Activated CD4-positive, alpha-beta T cell treated with anti-CD3 and anti-CD28 coated beads for 24 hours (primary cell): ENCODE measurements around the gene TMSB15A.
"Not testable (repeated sequence)": the region's sequence is repeated elsewhere in the genome, so short reads cannot be mapped to it uniquely, and the experiment has no call there.

ENCODE experiments used
- DNase-seq, 2 donors: peaks; one replicate each; pipeline ENCODE4 v3.0.0-alpha.2; 2020; ENCODE audit warnings: low read depth in 2 of 2

TMSB15A gene

DNA sequence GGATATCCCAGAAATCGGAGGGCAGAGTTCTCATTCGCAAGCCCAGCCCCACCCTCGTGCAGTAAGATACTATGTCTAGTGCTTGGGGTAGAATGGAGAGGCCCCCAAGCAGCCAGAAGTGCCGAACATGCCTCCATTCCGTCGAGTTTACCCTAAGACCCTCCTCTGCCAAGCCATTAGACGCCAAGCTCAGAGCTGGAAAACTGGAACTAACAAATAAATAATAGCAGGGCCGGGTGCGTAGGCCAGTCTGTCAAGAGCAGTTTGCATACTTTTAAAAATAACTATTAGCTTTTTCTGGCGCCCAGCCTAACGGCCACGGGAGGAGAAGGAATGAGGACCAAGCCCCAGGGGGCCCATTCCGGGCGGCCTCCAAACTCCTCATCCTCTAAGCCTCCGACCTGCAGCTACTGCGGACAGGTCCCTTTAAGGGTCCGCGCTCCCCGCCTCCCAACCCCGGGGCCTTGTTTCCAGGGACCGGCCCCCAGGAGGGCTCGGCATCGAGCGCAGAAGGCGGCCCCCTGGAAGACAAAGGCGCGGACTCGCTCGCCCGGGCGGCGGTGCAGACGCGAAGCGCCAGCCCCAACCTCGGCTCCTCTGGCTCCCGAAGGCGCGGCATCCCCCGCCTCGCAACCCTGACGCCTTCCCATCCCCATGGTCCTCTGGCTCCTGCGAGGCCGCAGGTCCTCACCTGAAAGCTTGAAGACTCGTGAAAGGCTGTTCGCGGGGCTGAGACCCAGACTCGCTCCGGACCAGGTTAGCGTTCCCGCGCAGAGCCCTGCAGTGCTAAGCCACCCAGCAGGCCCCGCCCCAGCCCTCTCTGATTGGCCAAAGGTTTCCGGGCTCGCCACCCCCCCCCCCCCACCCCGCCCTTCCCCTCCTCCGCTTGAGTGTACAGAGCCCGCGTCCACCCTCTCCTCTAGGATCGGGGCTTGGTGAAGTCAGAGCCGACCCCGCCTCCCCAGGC lies at the start of gene TMSB15A:
Gene TMSB15A (minus strand): TSS at position 765 of the 967 bp plus-strand sequence.
- peak; percentile 24 to 52 for DNase-seq

DNA sequence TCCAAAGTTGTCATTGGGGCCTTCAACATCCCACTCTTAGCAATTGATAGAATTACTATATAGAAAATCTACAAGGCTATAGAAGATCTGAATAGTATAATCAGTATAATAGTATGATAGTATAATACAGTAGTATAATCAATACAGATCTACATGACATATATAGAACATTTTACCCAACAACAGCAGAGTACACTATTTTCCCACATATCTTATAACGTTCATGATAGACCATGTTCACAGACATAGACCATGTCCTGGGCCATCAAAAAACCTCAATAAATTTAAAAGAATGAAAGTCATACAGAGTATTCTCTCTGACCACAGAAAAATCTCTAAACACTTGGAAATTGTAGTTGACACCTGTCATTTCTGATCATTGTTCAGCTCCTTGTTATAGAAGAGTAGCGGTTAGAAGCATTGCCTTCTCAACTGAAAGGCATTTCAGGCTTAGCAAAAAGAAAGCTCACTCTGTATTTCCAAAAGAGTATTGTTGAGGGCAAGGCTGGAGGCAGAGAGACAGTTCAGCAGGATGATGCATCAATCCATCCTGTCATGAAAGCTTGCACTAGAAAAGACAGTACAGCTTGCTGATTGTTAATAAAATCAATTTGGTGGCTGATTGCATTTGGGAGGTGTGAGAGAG lies 44.0 kb upstream of the TMSB15A start:
- DNase-seq, result no peak

DNA sequence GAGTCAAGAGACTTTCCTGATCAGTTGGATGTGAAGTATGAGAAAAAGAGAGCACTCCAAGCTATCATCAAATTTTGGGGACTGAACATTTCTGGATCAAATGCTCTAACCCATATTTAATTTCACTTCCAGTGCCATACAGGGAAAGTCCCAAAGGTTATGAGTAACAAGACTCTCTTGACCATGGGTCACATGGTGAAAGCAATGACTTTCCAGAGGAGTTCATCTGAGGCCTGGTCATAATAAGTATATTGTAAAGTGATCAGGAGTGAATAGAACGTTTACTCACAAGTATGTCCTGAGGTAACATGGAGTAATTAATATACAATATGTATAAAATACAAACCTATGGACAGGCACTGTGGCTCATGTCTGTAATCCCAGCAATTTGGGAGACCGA lies 42.1 kb upstream of the TMSB15A start:
- DNase-seq, result no peak

DNA sequence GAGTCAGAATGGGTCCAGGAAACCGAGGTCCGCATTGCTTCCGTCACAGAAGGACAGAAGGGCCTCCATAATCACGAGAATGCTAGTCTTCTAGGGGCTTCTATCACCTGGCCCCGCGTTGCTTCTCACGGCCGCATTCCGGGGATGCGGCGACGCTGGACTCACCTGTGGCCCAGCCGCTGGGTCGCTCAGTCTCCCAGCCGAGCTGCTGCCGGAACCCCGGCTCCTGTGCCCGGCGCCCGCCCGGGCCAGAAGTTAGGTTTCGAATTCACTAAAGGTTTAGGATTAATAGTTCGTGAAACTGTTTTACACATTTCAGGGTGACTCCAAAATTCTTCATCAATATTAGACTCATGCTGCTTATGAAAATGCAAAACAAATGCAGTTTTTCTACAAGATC lies 31.7 kb upstream of the TMSB15A start:
- no peak for DNase-seq

DNA sequence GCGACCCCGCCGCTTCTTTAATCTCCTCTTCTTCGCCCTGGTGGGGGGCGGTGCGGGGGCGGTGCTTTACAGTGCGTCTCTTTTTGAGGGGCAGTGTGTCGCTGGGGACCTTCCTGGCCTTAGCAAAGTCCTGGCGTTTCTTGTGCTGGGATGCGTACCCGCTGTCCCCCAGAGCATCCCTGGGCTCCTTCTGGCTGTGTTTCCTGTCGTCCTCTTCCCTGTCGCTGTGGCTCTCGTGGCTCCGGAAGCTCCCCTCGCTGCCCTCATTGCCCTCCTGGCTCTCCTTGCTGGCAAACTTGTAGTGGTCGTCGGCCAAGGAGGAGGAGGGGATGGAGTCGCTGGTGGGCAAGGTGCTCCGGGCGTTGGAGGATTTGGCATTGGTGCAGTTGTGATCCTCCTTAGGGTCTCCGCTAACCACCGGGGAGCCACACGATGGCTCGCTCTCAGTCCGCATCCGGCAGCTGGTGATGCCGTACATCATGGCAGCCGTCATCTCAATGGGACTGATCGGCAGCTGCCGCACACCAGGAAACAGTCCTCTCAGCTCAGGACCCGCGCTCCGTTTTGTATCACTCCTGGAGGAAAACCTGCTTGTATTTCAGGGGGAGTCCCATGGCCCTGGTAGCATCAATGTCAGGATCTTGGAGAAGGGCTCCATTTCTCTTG lies 30.4 kb upstream of the TMSB15A start:
- no peak for DNase-seq

DNA sequence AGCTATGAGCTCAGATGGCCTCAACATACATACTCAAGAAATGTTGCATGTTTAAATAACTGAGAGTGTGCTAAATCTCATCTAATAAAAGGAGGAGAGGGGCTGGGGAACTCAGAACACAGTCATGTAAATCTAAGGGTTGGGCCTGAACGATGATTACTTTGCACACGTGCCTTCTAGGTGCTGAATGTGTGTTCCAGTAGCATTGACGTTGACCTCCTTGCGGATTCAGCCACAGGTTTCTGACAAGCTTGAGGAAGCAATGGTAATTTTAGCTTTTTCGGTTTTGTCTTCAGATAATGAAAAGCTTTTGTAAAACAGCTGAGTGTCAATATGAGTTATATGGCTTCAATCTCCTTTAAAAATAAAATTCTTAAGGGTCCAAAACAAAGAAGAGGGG lies 29.6 kb upstream of the TMSB15A start:
- not testable (repeated sequence) for DNase-seq

DNA sequence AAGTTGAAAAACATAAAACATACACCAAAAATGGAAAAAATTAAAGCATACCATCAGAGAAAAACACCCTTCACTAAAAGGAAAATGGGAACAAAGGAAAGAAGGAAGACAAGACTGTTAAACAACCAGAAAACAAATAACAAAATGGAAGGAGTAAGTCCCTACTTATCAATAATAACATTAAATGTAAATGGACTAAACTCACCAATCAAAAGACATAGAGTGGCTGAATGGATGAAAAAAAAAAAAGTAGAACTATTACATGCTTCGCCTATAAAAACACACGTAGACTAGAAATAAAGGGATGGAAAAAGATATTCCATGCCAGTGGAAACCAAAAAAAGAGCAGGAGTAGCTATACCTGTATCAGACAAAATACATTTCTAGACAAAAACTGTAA lies 19.4 kb upstream of the TMSB15A start:
- no peak for DNase-seq

DNA sequence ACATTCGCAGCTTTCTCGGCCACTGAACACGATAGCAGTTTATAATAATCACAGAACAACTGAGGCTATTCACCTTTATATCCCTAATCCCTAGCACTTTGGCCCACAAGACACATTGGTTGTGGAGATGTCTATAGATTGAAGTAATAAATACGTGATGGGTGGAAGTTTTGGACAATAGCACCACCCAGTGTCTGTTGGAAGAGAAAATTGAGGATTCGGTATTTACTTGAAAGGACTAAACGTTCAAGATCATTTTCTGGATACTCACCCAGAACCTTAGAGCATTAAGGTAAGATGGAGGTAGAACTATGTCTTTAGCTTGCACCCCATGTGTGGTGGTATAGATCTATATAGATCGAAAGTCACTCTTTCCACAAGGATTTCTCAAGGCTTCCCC lies 787 bp upstream of the TMSB15A start:
- no peak for DNase-seq

DNA sequence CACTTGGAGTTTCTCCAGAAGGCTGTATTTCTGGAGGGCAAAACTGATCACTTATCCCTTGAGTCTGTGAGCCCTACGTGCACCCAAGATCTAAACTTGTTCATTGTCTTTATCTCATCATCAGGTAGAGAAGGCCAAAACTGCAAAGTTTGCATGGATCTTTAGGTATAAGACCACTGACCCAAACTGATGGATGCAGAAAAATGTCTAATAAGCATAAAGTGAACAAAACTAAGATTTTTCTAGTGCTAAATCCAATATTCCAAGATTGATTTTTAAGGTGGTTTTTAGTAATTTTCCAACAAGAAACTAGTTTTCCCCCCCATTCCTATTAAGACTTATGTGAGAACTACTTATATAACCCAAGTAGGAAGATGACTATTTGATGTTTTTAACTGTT lies 2.0 kb downstream of the TMSB15A start:
- DNase-seq, result no peak

DNA sequence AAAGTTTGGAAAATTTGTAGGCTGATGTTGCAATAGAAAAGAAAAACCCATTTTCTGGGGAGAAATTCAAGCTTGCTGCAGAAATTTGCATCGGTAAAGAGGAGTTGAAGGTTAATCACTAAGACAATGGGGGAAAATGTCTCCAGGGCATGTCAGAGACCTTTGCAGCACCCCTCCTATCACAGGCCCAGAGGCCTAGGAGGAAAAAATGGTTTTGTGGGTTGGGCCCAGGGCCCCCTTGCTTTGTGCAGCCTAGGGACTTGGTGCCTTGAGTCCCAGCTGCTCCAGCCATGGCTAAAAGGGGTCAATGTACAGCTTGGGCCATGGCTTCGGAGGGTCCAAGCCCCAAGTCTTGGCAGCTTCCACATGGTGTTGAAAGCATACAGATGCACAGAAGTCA lies 17.8 kb downstream of the TMSB15A start:
- DNase-seq, result no peak

DNA sequence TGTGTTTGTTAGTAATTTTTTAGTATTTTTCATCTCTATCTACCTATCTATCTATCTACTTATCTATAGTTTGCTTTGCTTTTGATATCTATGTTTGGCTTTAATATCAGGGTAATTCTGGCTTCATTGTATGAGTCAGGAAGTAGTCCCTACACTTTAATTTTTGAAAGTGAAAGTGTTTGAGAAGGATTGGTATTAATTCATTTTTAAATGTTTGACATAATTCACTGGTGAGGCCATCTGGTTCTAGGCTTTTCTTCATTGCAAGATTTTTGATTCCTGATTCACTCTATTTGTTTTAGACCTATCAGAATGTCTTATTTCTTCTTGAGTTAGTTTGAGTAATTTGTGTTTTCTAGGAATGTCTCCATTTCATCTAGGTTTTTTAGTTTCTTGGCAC lies 24.8 kb downstream of the TMSB15A start:
- no peak for DNase-seq

DNA sequence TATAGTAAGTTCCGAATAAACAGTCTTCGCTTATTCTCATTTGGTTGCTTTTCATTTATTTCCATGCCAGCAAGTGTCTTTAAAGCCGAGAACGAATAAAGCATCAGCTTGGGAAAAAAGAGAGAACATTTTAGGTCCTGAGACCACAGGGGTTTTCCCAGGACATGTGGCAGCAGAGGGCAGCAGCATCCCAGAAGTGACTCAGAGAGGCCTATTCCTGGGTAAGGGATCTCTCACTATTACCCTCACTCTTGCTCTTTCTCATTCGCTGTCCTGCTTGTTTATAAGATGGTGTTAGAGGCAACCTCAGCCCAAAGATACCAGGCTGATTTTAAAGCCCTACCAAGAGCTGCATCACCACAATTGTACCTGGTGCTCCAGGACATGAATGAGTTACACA lies 37.8 kb downstream of the TMSB15A start:
- DNase-seq, result not testable (repeated sequence)

DNA sequence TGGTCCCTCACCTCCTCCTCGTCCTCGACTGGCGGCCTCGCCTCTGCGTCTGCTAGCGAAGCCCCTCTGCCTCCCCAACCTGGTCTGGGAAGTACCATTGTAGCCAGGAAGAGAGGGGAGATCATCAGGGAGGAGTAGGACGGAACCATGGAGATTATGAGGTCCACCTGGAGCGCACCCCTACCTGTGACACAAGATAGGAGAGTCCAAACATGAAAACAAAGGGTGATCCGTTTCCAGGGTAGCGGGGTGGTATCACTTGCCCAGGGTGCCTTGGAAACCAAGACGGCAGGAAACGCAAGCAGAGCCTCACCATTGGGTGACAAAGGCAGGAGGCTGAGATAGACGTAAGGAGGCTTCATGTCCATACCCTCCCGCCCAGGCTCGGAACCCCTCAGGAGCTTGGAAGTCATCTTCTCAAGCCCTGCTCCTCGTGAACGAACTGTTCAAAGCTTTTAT lies 44.7 kb downstream of the TMSB15A start, which contains the start of gene TCP11X2:
Gene TCP11X2 (minus strand): TSS at position 51 of the 459 bp plus-strand sequence.
- DNase-seq, result not testable (repeated sequence)

DNA sequence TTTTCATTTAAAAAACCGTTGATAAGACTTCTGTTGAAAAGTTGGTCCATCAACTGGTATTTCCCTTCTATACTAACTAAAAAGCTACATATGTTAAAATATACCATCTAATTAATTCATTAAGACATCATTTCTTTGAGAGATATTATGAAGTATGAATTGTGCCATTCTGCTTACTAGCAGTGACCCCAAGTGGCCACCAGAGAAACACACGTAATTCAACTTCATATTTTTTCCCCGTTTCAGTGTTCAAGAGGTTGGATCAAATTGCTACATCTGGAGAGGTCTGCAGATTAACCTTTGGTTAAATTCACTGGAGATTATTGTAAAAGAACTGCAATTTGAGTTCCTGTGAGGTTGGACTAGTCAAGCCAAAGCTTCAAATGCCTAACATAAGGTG lies 46.3 kb downstream of the TMSB15A start:
- DNase-seq, result not testable (repeated sequence)
